Keratinocyte (primary cell): ENCODE results near the gene MANEAL.
"Not testable (repeated sequence)": the region's sequence is repeated elsewhere in the genome, so short reads cannot be mapped to it uniquely, and the experiment has no call there.

Source experiments
- EZH2 ChIP-seq: IDR thresholded peaks from one replicate; pipeline ENCODE4 v1.6.1; 2012; ENCODE audit warnings: inconsistent platforms, mild to moderate bottlenecking, low read length, moderate library complexity
- TF ChIP-seq, protein P1 (sequence below), 3 experiments: IDR thresholded peaks in 1 of 3; conservative IDR thresholded peaks in 1 of 3; optimal IDR thresholded peaks in 1 of 3; 2 replicates in 2 of 3; 3 replicates in 1 of 3; pipeline versions ENCODE3 to v1.5.1; 2011; ENCODE audit warnings: low read length in 3 of 3, mild to moderate bottlenecking in 3 of 3, moderate library complexity in 2 of 3, control low read depth in 1 of 3, inconsistent platforms in 1 of 3; ENCODE audit not compliant: insufficient read depth in 2 of 3; ENCODE audit errors: extremely low read depth in 1 of 3

DNA sequence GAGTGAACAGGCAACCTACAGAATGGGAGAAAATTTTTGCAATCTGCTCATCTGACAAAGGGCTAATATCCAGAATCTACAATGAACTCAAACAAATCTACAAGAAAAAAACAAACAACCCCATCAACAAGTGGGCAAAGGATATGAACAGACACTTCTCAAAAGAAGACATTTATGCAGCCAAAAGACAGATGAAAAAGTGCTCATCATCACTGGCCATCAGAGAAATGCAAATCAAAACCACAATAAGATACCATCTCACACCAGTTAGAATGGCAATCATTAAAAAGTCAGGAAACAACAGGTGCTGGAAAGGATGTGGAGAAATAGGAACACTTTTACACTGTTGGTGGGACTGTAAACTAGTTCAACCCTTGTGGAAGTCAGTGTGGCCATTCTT lies 22.2 kb upstream of the MANEAL start:
- not testable (repeated sequence) for TF ChIP-seq EZH2
- TF ChIP-seq, protein P1, sequence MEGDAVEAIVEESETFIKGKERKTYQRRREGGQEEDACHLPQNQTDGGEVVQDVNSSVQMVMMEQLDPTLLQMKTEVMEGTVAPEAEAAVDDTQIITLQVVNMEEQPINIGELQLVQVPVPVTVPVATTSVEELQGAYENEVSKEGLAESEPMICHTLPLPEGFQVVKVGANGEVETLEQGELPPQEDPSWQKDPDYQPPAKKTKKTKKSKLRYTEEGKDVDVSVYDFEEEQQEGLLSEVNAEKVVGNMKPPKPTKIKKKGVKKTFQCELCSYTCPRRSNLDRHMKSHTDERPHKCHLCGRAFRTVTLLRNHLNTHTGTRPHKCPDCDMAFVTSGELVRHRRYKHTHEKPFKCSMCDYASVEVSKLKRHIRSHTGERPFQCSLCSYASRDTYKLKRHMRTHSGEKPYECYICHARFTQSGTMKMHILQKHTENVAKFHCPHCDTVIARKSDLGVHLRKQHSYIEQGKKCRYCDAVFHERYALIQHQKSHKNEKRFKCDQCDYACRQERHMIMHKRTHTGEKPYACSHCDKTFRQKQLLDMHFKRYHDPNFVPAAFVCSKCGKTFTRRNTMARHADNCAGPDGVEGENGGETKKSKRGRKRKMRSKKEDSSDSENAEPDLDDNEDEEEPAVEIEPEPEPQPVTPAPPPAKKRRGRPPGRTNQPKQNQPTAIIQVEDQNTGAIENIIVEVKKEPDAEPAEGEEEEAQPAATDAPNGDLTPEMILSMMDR (optimal IDR thresholded peaks at IDR 0.05 in 1 of 3, IDR thresholded peaks at IDR 0.05 in 1 of 3, conservative IDR thresholded peaks at IDR 0.05 in 1 of 3; ENCODE audit: extremely low read depth in 1 of 3, insufficient read depth in 2 of 3, low read length in 3 of 3): not testable (repeated sequence)
